OCI-LY1 (cell line): Measurements from ENCODE around the gene MID1.

ENCODE experiments used
- H2AFZ ChIP-seq: fragments of 200-600 bp; sonication (generic), shearing (Covaris generic); 2 replicates; pipeline ENCODE4 v1.6.0; 2014; ENCODE audit warnings: antibody characterized with exemption, mild to moderate bottlenecking, low read length
- H3F3A ChIP-seq: fragments of 200-600 bp; sonication (generic), shearing (Covaris generic); 2 replicates; pipeline ENCODE4 v1.6.0; 2014; ENCODE audit warnings: mild to moderate bottlenecking, antibody characterized with exemption, low read length, moderate library complexity; ENCODE audit not compliant: insufficient read depth
- H3K27ac ChIP-seq: fragments of 200-600 bp; sonication (generic); 2 replicates; pipeline ENCODE4 v1.5.1; 2014; ENCODE audit warnings: low read length, mixed run types, mild to moderate bottlenecking, low read depth; ENCODE audit not compliant: poor library complexity, severe bottlenecking
- H3K27me3 ChIP-seq: fragments of 200-600 bp; sonication (generic); 2 replicates; pipeline ENCODE4 v1.6.0; 2014; ENCODE audit warnings: antibody characterized with exemption, mild to moderate bottlenecking, low read length, moderate library complexity; ENCODE audit not compliant: insufficient read depth
- H3K36me3 ChIP-seq: fragments of 200-600 bp; sonication (generic); 2 replicates; pipeline ENCODE4 v1.6.1; 2014; ENCODE audit warnings: mild to moderate bottlenecking, antibody characterized with exemption, low read length, moderate library complexity, mixed read lengths; ENCODE audit not compliant: insufficient read depth
- H3K4me1 ChIP-seq: fragments of 200-600 bp; sonication (generic); 2 replicates; pipeline ENCODE4 v1.5.1; 2014; ENCODE audit warnings: mild to moderate bottlenecking, low read length, moderate library complexity; ENCODE audit not compliant: insufficient read depth, severe bottlenecking
- H3K4me2 ChIP-seq: fragments of 200-600 bp; sonication (generic), shearing (Covaris generic); 2 replicates; pipeline ENCODE4 v1.6.1; 2014; ENCODE audit warnings: low read length
- H3K4me3 ChIP-seq: fragments of 200-600 bp; sonication (generic); 2 replicates; pipeline ENCODE4 v1.5.1; 2014; ENCODE audit warnings: low read length, low read depth, mild to moderate bottlenecking, mixed read lengths; ENCODE audit not compliant: poor library complexity, severe bottlenecking
- H3K79me2 ChIP-seq: fragments of 200-600 bp; shearing (Covaris generic); 2 replicates; pipeline ENCODE4 v1.6.1; 2016; ENCODE audit warnings: mixed run types, low read length, mixed read lengths; ENCODE audit not compliant: insufficient read depth
- H3K9ac ChIP-seq: fragments of 200-600 bp; sonication (generic), shearing (Covaris generic); 2 replicates; pipeline ENCODE4 v1.6.1; 2014; ENCODE audit warnings: mild to moderate bottlenecking, low read length, mixed read lengths
- H3K9me2 ChIP-seq: fragments of 200-600 bp; sonication (generic), shearing (Covaris generic); 2 replicates; pipeline ENCODE4 v1.6.1; 2014; ENCODE audit warnings: low read depth, mild to moderate bottlenecking, low read length, mixed read lengths
- H3K9me3 ChIP-seq: fragments of 200-600 bp; shearing (Covaris generic); 2 replicates; pipeline ENCODE4 v1.6.1; 2014; ENCODE audit warnings: low read length, mixed read lengths
- H4K20me1 ChIP-seq: fragments of 200-600 bp; sonication (generic), shearing (Covaris generic); 2 replicates; pipeline ENCODE4 v1.6.0; 2016; ENCODE audit warnings: mild to moderate bottlenecking, low read length; ENCODE audit not compliant: insufficient read depth
- EZH2 ChIP-seq: fragments of 200-600 bp; sonication (generic), shearing (Covaris generic); IDR thresholded peaks from 2 replicates; pipeline ENCODE4 v1.8.0; 2017; ENCODE audit warnings: borderline replicate concordance, mixed run types, mild to moderate bottlenecking, antibody characterized with exemption, low read length, moderate library complexity, mixed read lengths
- TF ChIP-seq, protein P1 (sequence below): fragments of 200-600 bp; sonication (generic), shearing (Covaris generic); IDR thresholded peaks from 2 replicates; pipeline ENCODE4 v1.5.1; 2017; ENCODE audit warnings: mild to moderate bottlenecking, antibody characterized with exemption, low read length, moderate library complexity, mixed read lengths

The MID1 gene

GRCh38 chrX:10505726-10506125 is 114.7 kb downstream of the MID1 start:
- Histone ChIP-seq H3K4me1 (no peaks in the 10 kb centered on the region), H3K79me2 (no peaks in the 10 kb centered on the region), H3K9ac (no peak overlapping the region), H3K4me3 (no peak overlapping the region), H3K27ac (no peak overlapping the region), H4K20me1 (no peaks in the 10 kb centered on the region), H3K9me2 (no peaks in the 10 kb centered on the region), H3K27me3 (no peaks in the 10 kb centered on the region), H3K9me3 (no peaks in the 10 kb centered on the region), H2AFZ (no peak overlapping the region), H3F3A (no peaks in the 10 kb centered on the region), H3K4me2 (no peak overlapping the region), H3K36me3 (no peaks in the 10 kb centered on the region)
- TF ChIP-seq, protein P1, sequence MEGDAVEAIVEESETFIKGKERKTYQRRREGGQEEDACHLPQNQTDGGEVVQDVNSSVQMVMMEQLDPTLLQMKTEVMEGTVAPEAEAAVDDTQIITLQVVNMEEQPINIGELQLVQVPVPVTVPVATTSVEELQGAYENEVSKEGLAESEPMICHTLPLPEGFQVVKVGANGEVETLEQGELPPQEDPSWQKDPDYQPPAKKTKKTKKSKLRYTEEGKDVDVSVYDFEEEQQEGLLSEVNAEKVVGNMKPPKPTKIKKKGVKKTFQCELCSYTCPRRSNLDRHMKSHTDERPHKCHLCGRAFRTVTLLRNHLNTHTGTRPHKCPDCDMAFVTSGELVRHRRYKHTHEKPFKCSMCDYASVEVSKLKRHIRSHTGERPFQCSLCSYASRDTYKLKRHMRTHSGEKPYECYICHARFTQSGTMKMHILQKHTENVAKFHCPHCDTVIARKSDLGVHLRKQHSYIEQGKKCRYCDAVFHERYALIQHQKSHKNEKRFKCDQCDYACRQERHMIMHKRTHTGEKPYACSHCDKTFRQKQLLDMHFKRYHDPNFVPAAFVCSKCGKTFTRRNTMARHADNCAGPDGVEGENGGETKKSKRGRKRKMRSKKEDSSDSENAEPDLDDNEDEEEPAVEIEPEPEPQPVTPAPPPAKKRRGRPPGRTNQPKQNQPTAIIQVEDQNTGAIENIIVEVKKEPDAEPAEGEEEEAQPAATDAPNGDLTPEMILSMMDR = no peak
- TF ChIP-seq EZH2 = no peak

DNA sequence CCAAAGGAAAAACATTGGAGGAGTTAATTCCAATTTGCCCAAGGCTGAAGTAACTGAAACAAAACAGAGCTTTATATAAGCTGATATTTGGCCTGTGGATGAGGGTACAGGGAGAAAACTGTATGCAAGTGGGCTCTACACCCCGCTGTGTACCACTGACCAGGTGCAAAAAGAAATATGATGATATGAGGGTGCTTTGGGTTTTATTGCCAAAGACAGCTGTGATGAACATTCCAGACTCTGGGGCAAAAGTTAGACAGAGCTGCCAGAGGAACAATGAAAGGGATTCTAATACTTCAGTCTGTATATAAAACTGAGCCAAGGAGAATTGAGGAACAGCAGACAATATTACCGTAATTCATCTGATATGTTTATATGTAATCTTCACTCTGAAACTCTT is 117.4 kb downstream of the MID1 start:
- Histone ChIP-seq H3K36me3 (no peaks in the 10 kb centered on the region), H4K20me1 (no peaks in the 10 kb centered on the region), H3K4me2 (no peak overlapping the region), H3K9me3 (no peaks in the 10 kb centered on the region), H3K27ac (no peak overlapping the region), H3K4me3 (no peak overlapping the region), H2AFZ (no peak overlapping the region), H3K9me2 (no peaks in the 10 kb centered on the region), H3K79me2 (no peaks in the 10 kb centered on the region), H3K27me3 (no peaks in the 10 kb centered on the region), H3F3A (no peaks in the 10 kb centered on the region), H3K9ac (no peak overlapping the region), H3K4me1 (no peaks in the 10 kb centered on the region)
- TF ChIP-seq EZH2 = no peak
- TF ChIP-seq, protein P1 = no peak

DNA sequence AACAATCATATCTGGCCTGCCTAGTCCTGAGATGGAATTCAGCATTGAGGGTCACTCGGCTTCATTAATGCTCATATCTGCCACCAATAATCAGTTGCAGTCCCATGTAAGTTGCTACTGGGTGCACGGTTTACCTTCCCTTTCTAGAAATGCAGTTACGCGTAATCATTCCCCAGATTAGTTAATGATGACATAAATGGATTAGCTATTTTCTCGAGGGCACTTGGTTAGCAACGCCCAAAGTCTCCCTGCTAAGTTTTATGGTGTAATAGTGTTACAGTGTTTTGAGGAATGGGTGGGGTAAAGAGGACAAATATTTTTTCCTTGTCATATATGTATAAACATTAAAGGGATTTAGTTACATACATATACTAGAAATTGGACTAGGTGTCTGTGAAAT is 118.8 kb downstream of the MID1 start:
- no peaks in the 10 kb centered on the region for H4K20me1 ChIP-seq

More for the DNA sequence above, 118.8 kb downstream of the MID1 start:
- no peak overlapping the region for H2AFZ ChIP-seq
- no peaks in the 10 kb centered on the region for H3F3A ChIP-seq
- H3K36me3 ChIP-seq = no peaks in the 10 kb centered on the region
- no peaks in the 10 kb centered on the region for H3K9me3 ChIP-seq
- no peaks in the 10 kb centered on the region for H3K79me2 ChIP-seq
- H3K9me2 ChIP-seq = no peaks in the 10 kb centered on the region
- H3K27ac ChIP-seq = no peak overlapping the region
- TF ChIP-seq EZH2 = no peak
- TF ChIP-seq, protein P1 = no peak
- H3K4me2 ChIP-seq = no peak overlapping the region
- no peak overlapping the region for H3K9ac ChIP-seq
- H3K4me3 ChIP-seq = no peak overlapping the region
- H3K4me1 ChIP-seq = no peaks in the 10 kb centered on the region
- no peaks in the 10 kb centered on the region for H3K27me3 ChIP-seq
